ENCODE measurements around the gene MARCKS.
"Not testable (repeated sequence)": the region's sequence is repeated elsewhere in the genome, so short reads cannot be mapped to it uniquely, and the experiment has no call there.

The MARCKS gene

GRCh38 chr6:113908801-113909200 is 51.7 kb downstream of the MARCKS start:
- H3K36me3 ChIP-seq (ENCODE audit: insufficient read depth): no peaks in the 10 kb centered on the region
- TF ChIP-seq CTCF (conservative IDR thresholded peaks at IDR 0.05; ENCODE audit: low read depth, low read length): no peak
- H3K4me1 ChIP-seq (ENCODE audit: low read depth, poor library complexity, severe bottlenecking): no peaks in the 10 kb centered on the region
- H3K4me3 ChIP-seq (IDR thresholded peaks at IDR 0.05; ENCODE audit: insufficient read depth, low read depth, low read length): no peak overlapping the region
- H3K27me3 ChIP-seq (ENCODE audit: insufficient read depth, low read depth): no peaks in the 10 kb centered on the region
- no peak overlapping the region for H3K9ac ChIP-seq
- H3K4me2 ChIP-seq: no peak overlapping the region
- H3K27ac ChIP-seq: no peak overlapping the region
- H2AFZ ChIP-seq (ENCODE audit: low read depth): no peak overlapping the region
- no peaks in the 10 kb centered on the region for H3K79me2 ChIP-seq (ENCODE audit: insufficient read depth, low read depth)
- no peaks in the 10 kb centered on the region for H4K20me1 ChIP-seq (ENCODE audit: insufficient read depth)

- H3K4me3 ChIP-seq (IDR thresholded peaks at IDR 0.05; ENCODE audit: insufficient read depth, low read depth, low read length): no peak overlapping the region
- no peaks in the 10 kb centered on the region for H3K27me3 ChIP-seq (ENCODE audit: insufficient read depth, low read depth)
- H3K27ac ChIP-seq: no peak overlapping the region
- no peaks in the 10 kb centered on the region for H3K4me1 ChIP-seq (ENCODE audit: low read depth, poor library complexity, severe bottlenecking)
- H3K9ac ChIP-seq: no peak overlapping the region
- H3K79me2 ChIP-seq (ENCODE audit: insufficient read depth, low read depth): no peaks in the 10 kb centered on the region
- no peaks in the 10 kb centered on the region for H4K20me1 ChIP-seq (ENCODE audit: insufficient read depth)
- H3K4me2 ChIP-seq: no peak overlapping the region
- peak; percentile 70 for TF ChIP-seq CTCF (conservative IDR thresholded peaks at IDR 0.05; ENCODE audit: low read depth, low read length)
- no peaks in the 10 kb centered on the region for H3K36me3 ChIP-seq (ENCODE audit: insufficient read depth)
- H2AFZ ChIP-seq (ENCODE audit: low read depth): no peak overlapping the region
These were observed 52.2 kb downstream of the MARCKS start for GRCh38 chr6:113909224-113909856.

GRCh38 chr6:113910285-113910684 is 53.1 kb downstream of the MARCKS start:
- H3K27ac ChIP-seq; H3K4me1 ChIP-seq (ENCODE audit: low read depth, poor library complexity, severe bottlenecking); H2AFZ ChIP-seq (ENCODE audit: low read depth); H3K4me3 ChIP-seq (IDR thresholded peaks at IDR 0.05; ENCODE audit: insufficient read depth, low read depth, low read length); H3K27me3 ChIP-seq (ENCODE audit: insufficient read depth, low read depth); H3K4me2 ChIP-seq; H3K36me3 ChIP-seq (ENCODE audit: insufficient read depth); H4K20me1 ChIP-seq (ENCODE audit: insufficient read depth); H3K9ac ChIP-seq; H3K79me2 ChIP-seq (ENCODE audit: insufficient read depth, low read depth): not testable (repeated sequence)

Measured in KMS-11 (cell line).